HG03469 (cell line): ENCODE data around the gene TAMM41.
"Not testable (repeated sequence)": the region's sequence is repeated elsewhere in the genome, so short reads cannot be mapped to it uniquely, and the experiment has no call there.

Experiments used
- ATAC-seq: cut with Tn5 transposase; IDR thresholded peaks from one replicate; pipeline ENCODE4 v1.9.1; 2021; ENCODE audit warnings: mild to moderate bottlenecking, moderate library complexity, moderate number of reproducible peaks; ENCODE audit not compliant: unreplicated experiment

TAMM41 gene

GRCh38 chr3:11770477-11771391, 76.0 kb downstream of the TAMM41 start:
- peak; percentile 98 for ATAC-seq

- ATAC-seq = no peak
Observed at GRCh38 chr3:11769704-11770476, 76.8 kb downstream of the TAMM41 start.

GRCh38 chr3:11768604-11769003, 78.1 kb downstream of the TAMM41 start:
- no peak for ATAC-seq

GRCh38 chr3:11764931-11765363, 81.7 kb downstream of the TAMM41 start:
- no peak for ATAC-seq

- no peak for ATAC-seq
Observed at GRCh38 chr3:11759996-11760395, 86.7 kb downstream of the TAMM41 start.

- ATAC-seq = no peak
Observed at GRCh38 chr3:11757929-11758328, 88.8 kb downstream of the TAMM41 start.

- no peak for ATAC-seq
Observed at GRCh38 chr3:11757441-11757875, 89.2 kb downstream of the TAMM41 start.

- ATAC-seq = no peak
Observed at GRCh38 chr3:11755276-11755675, 91.4 kb downstream of the TAMM41 start.

- ATAC-seq = not testable (repeated sequence)
Observed at GRCh38 chr3:11752254-11752653, 94.4 kb downstream of the TAMM41 start.

- not testable (repeated sequence) for ATAC-seq
Observed at GRCh38 chr3:11748306-11748705, 98.4 kb downstream of the TAMM41 start.
